Pancreas (tissue), 10 donors: ENCODE measurements around the gene IDH3A. TPM values are rescaled to one million over a fixed set of nuclear protein-coding genes. Genes with fewer than 3 reads are reported as not detected.

ENCODE experiments used
- ATAC-seq, 4 donors: fragments of 200-7000 bp; cut with Tn5 transposase; one replicate each; pipeline versions ENCODE4 v1.8.0 to v1.9.1; 2020; ENCODE audit warnings: mild to moderate bottlenecking in 4 of 4, moderate library complexity in 4 of 4
- DNase-seq, 6 donors: peaks; one replicate each; pipeline ENCODE4 v3.0.0-alpha.2; 2020
- FAIRE-seq: peaks from 2 replicates; lab custom pipeline; 2012; peaks lifted over from hg19 to GRCh38; lab: Jason Lieb, UNC
- H3K27ac ChIP-seq, 4 donors: fragments of 200-600 bp; sonication (generic); 1 replicate in 3 of 4; 2 replicates in 1 of 4; pipeline versions ENCODE4 v1.5.0 to v1.8.0; 2020
- H3K27me3 ChIP-seq, 4 donors: fragments of 200-600 bp; one replicate each; pipeline ENCODE4 v1.8.0; 2021
- H3K36me3 ChIP-seq, 3 donors: fragments of 200-600 bp; sonication (generic) in 1 of 3; one replicate each; pipeline versions ENCODE4 v1.5.0 to v1.8.0; 2020 to 2021
- H3K4me1 ChIP-seq, 3 donors: fragments of 200-600 bp; one replicate each; pipeline ENCODE4 v1.8.0; 2021
- H3K4me3 ChIP-seq, 4 donors: fragments of 200-600 bp; sonication (generic) in 2 of 4; one replicate each; pipeline versions ENCODE4 v1.5.0 to v1.8.0; 2020 to 2021
- H3K9me3 ChIP-seq, 4 donors: fragments of 200-600 bp; one replicate each; pipeline ENCODE4 v1.8.0; 2021
- WGBS, 2 donors: extraction: QIAGEN DNeasy Blood & Tissue Kit; methylation state at CpG; one replicate each; pipeline ENCODE4 v1.1.7; 2013; 5-methylcytosine and 5-hydroxymethylcytosine counted together
- intact Hi-C, 3 donors: fragments of 100-400 bp; cut with DNase I; formaldehyde crosslinking; loops; one replicate each; pipeline versions ENCODE4 v1.11.1 to v1.14.2; 2022
- polyA plus RNA-seq, 2 donors: library from polyadenylated mRNA; stranded (reverse); fragments of 200-250 nt; gene quantifications; one replicate each; pipeline ENCODE4 v1.2.3, GENCODE V29; 2013
- total RNA-seq, 6 donors: library from RNA; stranded (reverse); fragmentation: NEBNext Ultra II Directional in 4 of 6; extraction: Animal tissue kit (Norgen Biotek cat#: 25700) in 4 of 6; gene quantifications; one replicate each; pipeline versions ENCODE4 v1.2.1 to v1.2.4, GENCODE V29; 2021 to 2023
- TF ChIP-seq, protein P1 (sequence below), 4 donors: fragments of 200-600 bp; sonication (generic) in 3 of 4; IDR thresholded peaks; one replicate each; pipeline versions ENCODE4 v1.5.0 to v1.8.0; 2021; ENCODE audit warnings: antibody characterized with exemption in 4 of 4
- donor health status: healthy with polysubstance abuse.
- donor health status: DM: no; HTN: no; CAD: no; lungs with moderate emphysema.
- donor health status: DM: no; HTN: no; CAD: no.
- donor health status: control.
- donor health status: control.
- donor health status: Bipolar disorder and iron deficiency.
- donor health status: DM: yes; HTN: yes; CAD: no.
- donor health status: DM: no; HTN: no; CAD: no.
- donor health status: DM: no; HTN: no; CAD: no.
- donor health status: DM: yes; HTN: yes; CAD: no.

Gene IDH3A
- total and polyA plus RNA-seq, 8 donors: 10.2 to 32.1 (median 24.8) TPM

DNA sequence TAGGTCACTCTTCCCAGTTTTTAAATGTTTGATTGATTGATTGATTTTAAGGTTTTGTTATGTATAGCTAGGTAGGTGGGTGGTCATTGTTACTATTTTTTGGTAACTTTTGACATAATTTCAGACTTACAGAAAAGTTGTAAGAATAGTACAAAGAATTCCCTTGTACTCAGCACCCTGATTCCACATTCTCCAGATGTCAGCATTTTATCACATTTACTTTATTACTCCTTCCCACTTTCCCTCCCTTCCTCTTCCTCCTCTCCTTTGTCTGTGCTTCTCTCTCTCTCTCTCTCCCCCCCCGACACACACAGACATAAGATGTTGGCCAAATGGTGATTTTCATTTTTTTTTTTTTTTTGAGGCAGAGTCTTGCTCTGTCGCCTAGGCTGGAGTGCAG is 14.8 kb downstream of the IDH3A start:
- Histone ChIP-seq H3K27ac (no peak overlapping the region), H3K9me3 (no peaks in the 10 kb centered on the region), H3K36me3 (peaks cover 0 to 71% (median 26%) of the 10 kb centered on the region in 3 donors), H3K27me3 (no peaks in the 10 kb centered on the region), H3K4me1 (no peaks in the 10 kb centered on the region), H3K4me3 (no peak overlapping the region)
- intact Hi-C loops: no loop called here
- TF ChIP-seq, protein P1, sequence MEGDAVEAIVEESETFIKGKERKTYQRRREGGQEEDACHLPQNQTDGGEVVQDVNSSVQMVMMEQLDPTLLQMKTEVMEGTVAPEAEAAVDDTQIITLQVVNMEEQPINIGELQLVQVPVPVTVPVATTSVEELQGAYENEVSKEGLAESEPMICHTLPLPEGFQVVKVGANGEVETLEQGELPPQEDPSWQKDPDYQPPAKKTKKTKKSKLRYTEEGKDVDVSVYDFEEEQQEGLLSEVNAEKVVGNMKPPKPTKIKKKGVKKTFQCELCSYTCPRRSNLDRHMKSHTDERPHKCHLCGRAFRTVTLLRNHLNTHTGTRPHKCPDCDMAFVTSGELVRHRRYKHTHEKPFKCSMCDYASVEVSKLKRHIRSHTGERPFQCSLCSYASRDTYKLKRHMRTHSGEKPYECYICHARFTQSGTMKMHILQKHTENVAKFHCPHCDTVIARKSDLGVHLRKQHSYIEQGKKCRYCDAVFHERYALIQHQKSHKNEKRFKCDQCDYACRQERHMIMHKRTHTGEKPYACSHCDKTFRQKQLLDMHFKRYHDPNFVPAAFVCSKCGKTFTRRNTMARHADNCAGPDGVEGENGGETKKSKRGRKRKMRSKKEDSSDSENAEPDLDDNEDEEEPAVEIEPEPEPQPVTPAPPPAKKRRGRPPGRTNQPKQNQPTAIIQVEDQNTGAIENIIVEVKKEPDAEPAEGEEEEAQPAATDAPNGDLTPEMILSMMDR (IDR thresholded peaks at IDR 0.05): no peak
- no peak for FAIRE-seq
- DNase-seq: no peak
- 89 to 93% methylated on average over 2 of the region's 2 CpGs for WGBS, 2 donors
- ATAC-seq: no peak

DNA sequence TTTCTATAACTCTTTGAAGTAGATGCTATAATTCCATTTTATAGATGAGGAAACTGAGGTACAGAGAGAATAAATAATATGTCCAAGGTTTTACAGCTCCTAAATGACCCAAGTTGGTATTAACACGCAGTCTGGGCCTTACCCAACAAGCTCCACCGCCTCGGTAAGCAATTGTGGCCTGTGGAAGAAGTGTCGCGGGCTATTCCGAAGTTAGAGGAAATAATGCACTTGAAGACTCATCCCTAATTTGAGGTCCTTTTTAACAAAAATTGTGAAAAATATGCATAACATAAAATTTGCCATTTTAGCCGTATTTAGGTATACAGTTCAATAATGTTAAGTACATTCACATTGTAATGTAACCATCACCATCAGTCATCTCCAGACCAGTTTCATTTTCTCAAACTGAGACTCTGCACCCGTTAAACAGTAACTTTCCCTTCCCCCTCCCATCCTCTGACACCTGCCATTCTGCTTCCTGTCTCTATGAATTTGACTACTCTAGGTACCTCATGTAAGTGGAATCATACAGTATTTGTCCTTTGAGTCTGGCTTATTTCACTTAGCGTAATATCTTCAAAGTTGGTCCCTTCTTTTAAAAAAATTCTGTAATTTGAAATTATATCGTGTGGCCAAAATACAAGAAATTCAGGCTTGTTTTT is 18.2 kb downstream of the IDH3A start:
- FAIRE-seq (no peak), ATAC-seq (no peak), DNase-seq (no peak)
- Histone ChIP-seq H3K27me3 (no peaks in the 10 kb centered on the region), H3K27ac (no peak overlapping the region), H3K9me3 (no peaks in the 10 kb centered on the region), H3K36me3 (peaks cover 0 to 58% (median 13%) of the 10 kb centered on the region in 3 donors), H3K4me1 (no peaks in the 10 kb centered on the region), H3K4me3 (no peak overlapping the region)
- 93% methylated on average over 10 of the region's 10 CpGs for WGBS, 2 donors
- TF ChIP-seq, protein P1 (IDR thresholded peaks at IDR 0.05): no peak
- intact Hi-C loops: no loop called here

DNA sequence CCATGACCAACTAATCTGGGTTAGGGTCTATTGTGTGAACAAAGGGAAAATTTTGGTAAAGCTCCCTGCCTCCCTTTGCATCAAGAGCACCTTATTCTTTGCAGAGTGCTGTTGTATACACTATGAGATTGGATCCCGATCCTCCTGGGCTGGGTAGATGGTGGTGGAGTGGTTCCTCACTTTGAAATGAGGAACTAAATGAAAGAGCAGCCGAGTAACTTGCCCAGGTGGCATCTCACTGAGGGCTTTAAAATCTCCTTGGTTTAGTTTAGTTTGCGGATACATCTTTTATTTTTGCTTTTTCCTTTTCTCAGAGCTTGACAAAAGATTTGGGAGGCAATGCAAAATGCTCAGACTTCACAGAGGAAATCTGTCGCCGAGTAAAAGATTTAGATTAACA is 19.4 kb downstream of the IDH3A start:
- ATAC-seq (no peak), FAIRE-seq (no peak), DNase-seq (no peak)
- no peaks in the 10 kb centered on the region for H3K27me3 ChIP-seq
- H3K27ac ChIP-seq: no peak overlapping the region
- H3K4me3 ChIP-seq: no peak overlapping the region
- TF ChIP-seq, protein P1 (IDR thresholded peaks at IDR 0.05): no peak
- peaks cover 0 to 52% (median 9%) of the 10 kb centered on the region in 3 donors for H3K36me3 ChIP-seq
- intact Hi-C loops: no loop called here
- no peaks in the 10 kb centered on the region for H3K4me1 ChIP-seq
- H3K9me3 ChIP-seq: no peaks in the 10 kb centered on the region
- 86 to 90% methylated on average over 5 of the region's 5 CpGs for WGBS, 2 donors

GRCh38 chr15:78170848-78171773 is 21.9 kb downstream of the IDH3A start:
- Histone ChIP-seq H3K27ac (no peak overlapping the region), H3K4me1 (no peaks in the 10 kb centered on the region), H3K27me3 (no peaks in the 10 kb centered on the region), H3K4me3 (no peak overlapping the region), H3K36me3 (peaks cover 0 to 40% (median 6%) of the 10 kb centered on the region in 3 donors), H3K9me3 (no peaks in the 10 kb centered on the region)
- WGBS, 2 donors: 84 to 88% methylated on average over 17 of the region's 17 CpGs
- FAIRE-seq: no peak
- TF ChIP-seq, protein P1 (IDR thresholded peaks at IDR 0.05): no peak
- peak in 2 of 4 donors; percentile 41 to 60 for ATAC-seq
- no peak for DNase-seq
- intact Hi-C loops: no loop called here
